ENCODE results near the gene TMC1. TPM values are rescaled to one million over a fixed set of nuclear protein-coding genes. Genes with fewer than 3 reads are reported as not detected.

TMC1 gene
- total and polyA plus RNA-seq, 2 donors from 2014 or later = 0.25 to 1.2 TPM

DNA sequence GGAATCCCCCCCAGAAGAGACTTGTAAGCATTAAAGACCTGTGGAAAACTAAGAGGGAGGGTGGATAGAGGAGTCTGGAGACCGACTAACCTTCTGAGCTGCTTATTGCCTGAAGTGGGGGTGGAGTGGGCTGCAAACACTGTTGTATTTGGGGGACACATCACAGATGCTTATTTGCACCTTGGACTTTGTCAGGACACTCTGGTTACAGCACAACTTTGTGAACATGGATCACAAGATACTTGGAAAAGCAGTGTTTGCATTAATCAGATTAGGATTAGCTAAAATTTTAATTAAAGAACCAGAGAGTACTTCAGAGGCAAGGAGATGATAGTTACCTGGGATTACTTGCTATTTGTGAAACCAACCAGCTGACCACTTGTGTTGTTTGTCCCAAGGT lies 30.9 kb downstream of the TMC1 start:
- Histone ChIP-seq H3K27ac (ENCODE audit: low read depth in 2 of 2, low read length in 2 of 2) (peak overlapping the region; percentile 55 to 71), H3K4me1 (ENCODE audit: control insufficient read depth in 2 of 3, insufficient read depth in 2 of 3, low read depth in 1 of 3, low read length in 3 of 3) (peaks cover 0 to 22% (median 2%) of the 10 kb centered on the region in 3 donors), H3K9ac (ENCODE audit: low read length in 3 of 3) (no peak overlapping the region), H3K9me3 (ENCODE audit: control insufficient read depth in 2 of 3, insufficient read depth in 1 of 3, low read length in 3 of 3) (no peaks in the 10 kb centered on the region), H3K36me3 (ENCODE audit: control insufficient read depth in 2 of 3, insufficient read depth in 3 of 3, low read length in 3 of 3) (no peaks in the 10 kb centered on the region), H3K27me3 (ENCODE audit: control insufficient read depth, insufficient read depth, low read length) (no peaks in the 10 kb centered on the region), H3K4me3 (ENCODE audit: low read length in 3 of 3) (no peak overlapping the region)
- FAIRE-seq = no peak
- DNase-seq = peak in 1 of 5 donors; percentile 20
- intact Hi-C loops (cut with DNase I) = no loop called here
- TF ChIP-seq, protein P1, sequence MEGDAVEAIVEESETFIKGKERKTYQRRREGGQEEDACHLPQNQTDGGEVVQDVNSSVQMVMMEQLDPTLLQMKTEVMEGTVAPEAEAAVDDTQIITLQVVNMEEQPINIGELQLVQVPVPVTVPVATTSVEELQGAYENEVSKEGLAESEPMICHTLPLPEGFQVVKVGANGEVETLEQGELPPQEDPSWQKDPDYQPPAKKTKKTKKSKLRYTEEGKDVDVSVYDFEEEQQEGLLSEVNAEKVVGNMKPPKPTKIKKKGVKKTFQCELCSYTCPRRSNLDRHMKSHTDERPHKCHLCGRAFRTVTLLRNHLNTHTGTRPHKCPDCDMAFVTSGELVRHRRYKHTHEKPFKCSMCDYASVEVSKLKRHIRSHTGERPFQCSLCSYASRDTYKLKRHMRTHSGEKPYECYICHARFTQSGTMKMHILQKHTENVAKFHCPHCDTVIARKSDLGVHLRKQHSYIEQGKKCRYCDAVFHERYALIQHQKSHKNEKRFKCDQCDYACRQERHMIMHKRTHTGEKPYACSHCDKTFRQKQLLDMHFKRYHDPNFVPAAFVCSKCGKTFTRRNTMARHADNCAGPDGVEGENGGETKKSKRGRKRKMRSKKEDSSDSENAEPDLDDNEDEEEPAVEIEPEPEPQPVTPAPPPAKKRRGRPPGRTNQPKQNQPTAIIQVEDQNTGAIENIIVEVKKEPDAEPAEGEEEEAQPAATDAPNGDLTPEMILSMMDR (IDR thresholded peaks at IDR 0.05; ENCODE audit: borderline replicate concordance, extremely low read depth, insufficient read depth) = no peak

DNA sequence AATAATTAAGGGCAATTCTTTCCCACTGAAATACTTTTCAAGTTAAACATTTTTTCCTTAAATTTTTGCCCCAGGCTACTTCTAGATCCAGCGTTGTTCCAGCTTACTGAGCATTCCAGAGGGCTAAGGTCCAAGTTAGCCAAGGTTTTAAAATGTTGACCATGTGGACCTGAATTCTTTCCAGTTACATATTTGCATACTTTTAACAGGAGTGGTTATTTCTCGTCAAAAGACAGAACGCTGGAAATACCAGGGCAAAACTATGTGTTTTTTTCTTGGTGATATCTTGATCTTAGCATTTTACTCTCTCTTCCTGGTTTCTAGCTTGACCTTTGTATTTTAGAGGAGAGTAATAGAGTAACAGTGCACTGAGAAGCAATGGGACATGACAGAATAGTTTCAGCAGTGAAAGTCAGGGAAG lies 32.8 kb downstream of the TMC1 start:
- TF ChIP-seq, protein P1 (IDR thresholded peaks at IDR 0.05; ENCODE audit: borderline replicate concordance, extremely low read depth, insufficient read depth) = no peak
- Histone ChIP-seq H3K36me3 (ENCODE audit: control insufficient read depth in 2 of 3, insufficient read depth in 3 of 3, low read length in 3 of 3) (no peaks in the 10 kb centered on the region), H3K4me3 (ENCODE audit: low read length in 3 of 3) (peak overlapping the region in 1 of 3 donors; percentile 13), H3K27me3 (ENCODE audit: control insufficient read depth, insufficient read depth, low read length) (no peaks in the 10 kb centered on the region), H3K27ac (ENCODE audit: low read depth in 2 of 2, low read length in 2 of 2) (peak overlapping the region; percentile 54 to 93), H3K4me1 (ENCODE audit: control insufficient read depth in 2 of 3, insufficient read depth in 2 of 3, low read depth in 1 of 3, low read length in 3 of 3) (peaks cover 0 to 22% (median 2%) of the 10 kb centered on the region in 3 donors), H3K9me3 (ENCODE audit: control insufficient read depth in 2 of 3, insufficient read depth in 1 of 3, low read length in 3 of 3) (no peaks in the 10 kb centered on the region), H3K9ac (ENCODE audit: low read length in 3 of 3) (peak overlapping the region in 1 of 3 donors; percentile 49)
- FAIRE-seq = peak; percentile 97
- DNase-seq = peak in 3 of 5 donors; percentile 24 to 79 (median 72)
- intact Hi-C loops (cut with DNase I) = no loop called here

DNA sequence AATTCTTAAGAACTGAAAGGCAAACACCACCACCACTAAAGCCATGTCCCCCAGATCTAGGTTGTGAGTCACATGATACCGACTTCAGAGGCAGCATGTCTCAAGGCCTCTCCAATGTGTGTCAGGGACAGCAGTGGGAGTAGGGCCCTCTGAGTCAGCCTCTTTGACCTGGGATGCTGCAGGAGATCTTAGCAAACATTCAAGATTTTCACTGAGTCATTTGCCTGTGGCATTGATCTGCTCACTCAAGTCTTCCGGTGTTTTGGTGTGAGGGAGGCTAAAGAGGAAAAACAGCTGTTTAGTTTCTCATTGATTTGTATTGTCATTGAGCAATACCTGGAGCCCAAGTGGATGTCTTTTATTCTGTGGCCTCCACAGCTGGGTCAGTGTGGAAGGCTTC lies 36.1 kb downstream of the TMC1 start:
- no peak for FAIRE-seq
- no peak overlapping the region for H3K27ac ChIP-seq (ENCODE audit: low read depth in 2 of 2, low read length in 2 of 2)

More for the DNA sequence above, 36.1 kb downstream of the TMC1 start:
- Histone ChIP-seq H3K9me3 (ENCODE audit: control insufficient read depth in 2 of 3, insufficient read depth in 1 of 3, low read length in 3 of 3) (no peaks in the 10 kb centered on the region), H3K4me3 (ENCODE audit: low read length in 3 of 3) (no peak overlapping the region), H3K4me1 (ENCODE audit: control insufficient read depth in 2 of 3, insufficient read depth in 2 of 3, low read depth in 1 of 3, low read length in 3 of 3) (peaks cover 0 to 13% (median 2%) of the 10 kb centered on the region in 3 donors), H3K27me3 (ENCODE audit: control insufficient read depth, insufficient read depth, low read length) (no peaks in the 10 kb centered on the region), H3K9ac (ENCODE audit: low read length in 3 of 3) (no peak overlapping the region), H3K36me3 (ENCODE audit: control insufficient read depth in 2 of 3, insufficient read depth in 3 of 3, low read length in 3 of 3) (no peaks in the 10 kb centered on the region)
- no peak for DNase-seq
- intact Hi-C loops (cut with DNase I) = no loop called here
- TF ChIP-seq, protein P1 (IDR thresholded peaks at IDR 0.05; ENCODE audit: borderline replicate concordance, extremely low read depth, insufficient read depth) = no peak
